Ishikawa (cell line): ENCODE data around the gene ATP10B.

ENCODE experiments used
- CEBPB ChIP-seq: IDR thresholded peaks from 2 replicates; pipeline ENCODE4 v1.6.1; 2012
- EGR1 ChIP-seq: IDR thresholded peaks from 2 replicates; pipeline ENCODE4 v1.6.1; 2012
- FOXM1 ChIP-seq: IDR thresholded peaks from 2 replicates; pipeline ENCODE4 v1.6.1; 2012; ENCODE audit warnings: low read depth, borderline replicate concordance
- MAX ChIP-seq: IDR thresholded peaks from 2 replicates; pipeline ENCODE4 v1.6.1; 2012
- RAD21 ChIP-seq: IDR thresholded peaks from 2 replicates; pipeline ENCODE4 v1.6.1; 2012; ENCODE audit warnings: low read depth
- TAF1 ChIP-seq: IDR thresholded peaks from 2 replicates; pipeline ENCODE4 v1.6.1; 2012; ENCODE audit warnings: low read depth, mild to moderate bottlenecking
- YY1 ChIP-seq: IDR thresholded peaks from 2 replicates; pipeline ENCODE4 v1.6.1; 2012; ENCODE audit warnings: low read depth

GRCh38 chr5:160649304-160649703 lies 202.7 kb downstream of the ATP10B start:
- TF ChIP-seq FOXM1 = no peak
- TF ChIP-seq CEBPB = no peak
- peak; percentile 49 for TF ChIP-seq RAD21
- no peak for TF ChIP-seq EGR1
- no peak for TF ChIP-seq TAF1
- no peak for TF ChIP-seq MAX
- TF ChIP-seq YY1 = no peak
